Fibroblast of pulmonary artery (primary cell): ENCODE data around the gene KIF26B.

Experiments
- DNase-seq: peaks from one replicate; pipeline ENCODE4 v3.0.0-alpha.2; 2010; ENCODE audit warnings: low read depth
- H3K4me3 ChIP-seq: replicated peaks from 2 replicates; pipeline ENCODE4 v1.5.1; 2011; ENCODE audit warnings: low read depth, mild to moderate bottlenecking, control low read depth, low read length, moderate library complexity
- TF ChIP-seq, protein P1 (sequence below): IDR thresholded peaks from 2 replicates; pipeline ENCODE4 v1.5.1; 2011; ENCODE audit warnings: mild to moderate bottlenecking, control low read depth, low read length, inconsistent platforms; ENCODE audit errors: missing control alignments

Gene KIF26B

DNA sequence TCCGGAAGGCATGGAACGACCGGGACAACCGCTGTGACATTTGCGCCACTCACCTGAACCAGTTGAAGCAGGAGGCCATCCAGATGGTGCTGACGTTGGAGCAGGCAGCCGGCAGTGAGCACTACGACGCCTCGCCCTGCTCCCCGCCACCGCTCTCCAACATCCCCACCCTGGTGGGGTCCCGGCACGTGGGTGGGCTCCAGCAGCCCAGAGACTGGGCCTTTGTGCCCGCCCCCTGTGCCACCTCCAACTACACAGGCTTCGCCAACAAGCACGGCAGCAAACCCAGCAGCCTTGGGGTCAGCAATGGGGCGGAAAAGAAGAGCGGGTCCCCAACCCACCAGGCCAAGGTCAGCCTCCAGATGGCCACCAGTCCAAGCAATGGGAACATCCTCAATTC is 212.1 kb downstream of the KIF26B start:
- TF ChIP-seq, protein P1, sequence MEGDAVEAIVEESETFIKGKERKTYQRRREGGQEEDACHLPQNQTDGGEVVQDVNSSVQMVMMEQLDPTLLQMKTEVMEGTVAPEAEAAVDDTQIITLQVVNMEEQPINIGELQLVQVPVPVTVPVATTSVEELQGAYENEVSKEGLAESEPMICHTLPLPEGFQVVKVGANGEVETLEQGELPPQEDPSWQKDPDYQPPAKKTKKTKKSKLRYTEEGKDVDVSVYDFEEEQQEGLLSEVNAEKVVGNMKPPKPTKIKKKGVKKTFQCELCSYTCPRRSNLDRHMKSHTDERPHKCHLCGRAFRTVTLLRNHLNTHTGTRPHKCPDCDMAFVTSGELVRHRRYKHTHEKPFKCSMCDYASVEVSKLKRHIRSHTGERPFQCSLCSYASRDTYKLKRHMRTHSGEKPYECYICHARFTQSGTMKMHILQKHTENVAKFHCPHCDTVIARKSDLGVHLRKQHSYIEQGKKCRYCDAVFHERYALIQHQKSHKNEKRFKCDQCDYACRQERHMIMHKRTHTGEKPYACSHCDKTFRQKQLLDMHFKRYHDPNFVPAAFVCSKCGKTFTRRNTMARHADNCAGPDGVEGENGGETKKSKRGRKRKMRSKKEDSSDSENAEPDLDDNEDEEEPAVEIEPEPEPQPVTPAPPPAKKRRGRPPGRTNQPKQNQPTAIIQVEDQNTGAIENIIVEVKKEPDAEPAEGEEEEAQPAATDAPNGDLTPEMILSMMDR: no peak
- DNase-seq: no peak

DNA sequence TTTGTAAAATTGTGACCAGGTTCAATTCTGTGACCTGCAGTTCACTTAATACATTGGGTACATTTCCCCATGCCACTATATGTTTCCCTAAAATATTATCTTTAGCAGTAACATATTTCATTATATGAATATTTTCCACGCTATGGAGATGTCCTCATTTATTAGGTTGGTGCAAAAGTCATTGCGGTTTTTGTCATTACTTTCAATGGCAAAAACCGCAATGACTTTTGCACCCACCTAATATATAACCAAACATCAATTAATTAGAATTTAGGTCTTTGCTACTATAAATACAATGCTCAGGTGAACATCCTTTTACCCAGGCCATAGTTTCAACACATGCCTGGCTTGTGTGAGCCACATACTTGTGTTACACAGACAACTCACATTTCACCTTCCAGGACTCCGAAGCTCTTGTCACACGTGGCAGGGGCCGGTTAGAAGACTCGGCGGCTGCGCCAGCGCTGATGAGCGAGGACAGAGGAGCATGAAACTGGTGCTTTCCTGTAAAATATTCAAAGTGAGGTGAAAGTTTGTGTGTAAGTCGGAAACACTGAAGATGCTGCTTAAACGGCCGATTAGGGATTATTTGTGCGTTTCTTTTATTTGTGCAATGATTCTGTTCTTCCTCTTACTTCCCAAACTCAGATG is 215.5 kb downstream of the KIF26B start:
- H3K4me3 ChIP-seq: no peak overlapping the region
- TF ChIP-seq, protein P1: no peak

More for the DNA sequence above, 212.1 kb downstream of the KIF26B start:
- no peak overlapping the region for H3K4me3 ChIP-seq

DNA sequence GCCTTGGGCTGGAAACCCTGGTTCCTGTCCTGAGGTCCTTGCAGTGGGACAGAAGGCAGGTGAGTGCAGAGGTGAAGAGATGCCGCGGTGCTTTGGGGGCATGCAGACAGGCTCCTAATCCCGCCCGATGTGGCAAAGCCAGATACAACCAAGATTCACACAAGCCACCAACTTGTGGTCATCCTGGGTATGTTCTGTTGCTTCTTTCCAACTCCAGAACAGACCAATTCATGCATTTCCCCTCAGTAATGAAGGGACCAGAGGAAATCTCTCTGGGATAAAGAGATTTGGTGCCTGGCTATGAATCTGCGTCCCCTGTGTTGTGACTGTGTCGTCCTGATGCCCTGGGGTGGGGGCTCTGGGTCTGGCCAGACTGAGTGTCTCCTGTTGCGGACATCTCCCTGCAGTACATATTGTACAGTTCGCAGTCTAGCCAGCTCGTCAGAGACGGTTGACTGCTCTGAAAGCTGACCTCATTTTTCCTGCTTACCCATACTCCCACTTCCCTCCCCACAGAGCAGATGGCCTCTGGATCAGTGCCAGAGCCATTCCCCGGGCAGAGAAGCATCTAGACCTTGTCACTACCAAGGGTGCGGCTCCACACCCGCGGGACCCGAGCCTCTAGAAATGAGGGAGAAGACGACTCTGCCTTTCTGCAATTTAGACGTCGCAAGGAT is 216.3 kb downstream of the KIF26B start:
- H3K4me3 ChIP-seq: no peak overlapping the region
- TF ChIP-seq, protein P1: no peak
- peak; percentile 35 for DNase-seq

More for the DNA sequence above, 215.5 kb downstream of the KIF26B start:
- DNase-seq: no peak

DNA sequence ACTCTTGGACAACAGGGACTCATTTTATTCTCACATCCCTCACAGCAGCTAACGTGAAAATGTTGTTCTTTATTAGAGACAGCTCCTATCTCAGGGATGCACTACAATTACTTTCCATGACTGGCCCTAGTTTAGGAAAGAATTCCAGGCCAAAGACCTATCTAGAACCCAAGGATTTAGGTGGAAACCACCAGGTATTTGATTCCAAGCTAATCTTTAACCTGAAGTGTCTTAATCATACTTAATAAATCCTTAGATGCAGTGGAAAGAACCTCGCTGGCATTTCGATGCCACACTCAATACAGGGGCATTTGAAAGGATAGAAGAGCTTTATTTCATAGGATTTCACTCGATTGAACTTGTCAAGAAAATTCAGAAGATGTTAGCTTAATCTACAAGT is 218.3 kb downstream of the KIF26B start:
- DNase-seq: no peak
- TF ChIP-seq, protein P1: no peak
- H3K4me3 ChIP-seq: no peak overlapping the region

DNA sequence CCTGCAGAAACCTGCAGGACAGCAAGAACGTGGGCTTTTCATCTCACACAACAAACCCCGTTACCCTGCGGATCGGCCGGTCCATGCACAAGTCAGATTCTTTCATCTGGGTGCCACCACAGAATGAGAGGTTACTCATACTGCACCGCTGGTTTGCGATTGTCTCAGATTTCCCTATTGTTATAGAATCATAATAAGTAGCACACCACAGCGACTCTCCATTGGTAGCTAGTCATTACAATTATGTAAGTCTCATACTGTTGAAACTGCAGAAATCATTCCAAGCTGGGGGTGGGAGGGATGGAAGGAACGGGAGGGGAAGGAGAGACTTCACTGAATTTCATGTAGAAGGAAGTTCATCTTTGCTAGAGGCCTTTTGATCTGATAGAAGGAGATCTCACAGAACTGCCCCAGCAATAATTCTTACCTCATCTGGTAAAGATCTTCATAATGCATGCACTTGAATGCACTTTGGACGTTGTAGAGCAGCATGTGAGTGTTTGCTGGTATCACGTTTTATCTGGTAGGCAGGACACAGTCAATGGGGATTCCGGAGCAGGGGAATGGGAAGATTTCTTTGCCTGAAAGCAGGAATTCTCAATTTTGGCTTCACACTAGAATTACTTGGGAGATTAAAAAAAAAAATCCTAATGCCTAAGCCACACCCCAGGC is 221.1 kb downstream of the KIF26B start:
- DNase-seq: no peak
- TF ChIP-seq, protein P1: no peak

DNA sequence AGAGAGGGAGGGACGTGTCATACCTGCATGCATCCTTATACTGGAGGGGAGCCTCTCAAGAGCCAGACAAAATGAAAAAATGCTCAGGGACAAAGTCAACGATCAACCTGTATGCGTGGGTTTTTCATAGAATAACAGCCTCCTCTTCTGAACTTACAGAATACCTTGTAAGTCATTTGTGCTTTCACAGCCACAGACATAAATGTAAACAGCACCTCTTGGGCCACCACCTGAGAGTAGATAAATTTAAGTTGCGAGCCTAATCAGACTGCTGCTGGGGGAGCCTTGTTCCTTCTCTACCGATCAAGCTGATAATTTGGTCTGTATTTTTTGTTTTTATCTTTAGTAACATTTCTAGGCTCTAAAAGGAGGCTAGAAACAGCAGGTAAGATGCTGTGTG is 223.1 kb downstream of the KIF26B start:
- TF ChIP-seq, protein P1: no peak
- H3K4me3 ChIP-seq: no peak overlapping the region
- DNase-seq: no peak

More for the DNA sequence above, 221.1 kb downstream of the KIF26B start:
- H3K4me3 ChIP-seq: no peak overlapping the region
